Measurements from ENCODE around the gene TMEM132D.

The TMEM132D gene

GRCh38 chr12:129717438-129717837 is 186.4 kb downstream of the TMEM132D start:
- no peak for DNase-seq

- DNase-seq: no peak
These were observed 187.0 kb downstream of the TMEM132D start for GRCh38 chr12:129716825-129717224.

DNA sequence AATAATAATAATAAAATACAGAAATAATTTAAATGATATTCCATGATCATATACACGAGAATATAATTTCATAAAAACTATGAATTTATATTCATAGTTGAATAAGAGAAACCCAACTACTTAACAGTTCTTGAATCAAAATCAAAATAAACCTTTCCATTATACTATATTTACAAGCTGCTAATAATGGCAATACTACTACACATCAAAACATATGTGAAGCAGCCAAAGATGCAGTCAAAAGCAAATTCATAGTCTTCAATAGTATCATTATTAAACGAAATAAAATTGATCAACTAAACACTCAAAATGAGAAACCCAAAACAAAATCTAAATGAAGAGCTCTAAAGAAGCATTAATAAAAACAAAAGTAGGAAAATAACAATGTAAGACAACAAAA is 197.1 kb downstream of the TMEM132D start:
- no peak for DNase-seq

DNA sequence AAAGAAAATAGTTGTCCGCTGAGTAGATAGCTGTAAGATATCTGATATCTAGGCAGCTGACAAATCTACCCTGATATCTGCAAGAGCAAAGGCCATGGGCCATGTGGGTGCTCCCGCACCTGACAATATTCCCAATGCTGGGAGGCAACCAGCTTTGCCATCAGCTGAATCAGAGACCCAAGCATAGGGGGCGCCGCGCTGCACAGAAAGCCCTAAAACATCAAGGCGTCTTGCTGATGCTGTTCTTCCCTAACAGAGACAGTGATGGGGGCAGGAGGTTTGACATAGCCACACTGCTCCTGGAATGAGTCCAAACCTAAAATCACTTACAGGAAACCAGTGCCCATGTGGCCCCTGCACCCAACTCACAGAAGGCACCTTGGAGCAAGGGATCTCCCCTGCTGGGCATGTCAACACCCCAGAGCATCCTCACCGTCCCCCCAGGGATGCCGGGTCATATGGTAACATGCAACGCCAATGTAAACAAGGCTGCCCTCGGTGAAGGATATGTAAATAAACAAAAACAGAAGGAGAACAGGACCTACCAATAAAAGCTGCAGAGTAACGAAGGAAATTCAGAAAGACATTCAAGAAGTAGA is 199.5 kb downstream of the TMEM132D start:
- peak; percentile 19 for DNase-seq

- DNase-seq: no peak
These were observed 202.2 kb downstream of the TMEM132D start for GRCh38 chr12:129701631-129702101.

DNA sequence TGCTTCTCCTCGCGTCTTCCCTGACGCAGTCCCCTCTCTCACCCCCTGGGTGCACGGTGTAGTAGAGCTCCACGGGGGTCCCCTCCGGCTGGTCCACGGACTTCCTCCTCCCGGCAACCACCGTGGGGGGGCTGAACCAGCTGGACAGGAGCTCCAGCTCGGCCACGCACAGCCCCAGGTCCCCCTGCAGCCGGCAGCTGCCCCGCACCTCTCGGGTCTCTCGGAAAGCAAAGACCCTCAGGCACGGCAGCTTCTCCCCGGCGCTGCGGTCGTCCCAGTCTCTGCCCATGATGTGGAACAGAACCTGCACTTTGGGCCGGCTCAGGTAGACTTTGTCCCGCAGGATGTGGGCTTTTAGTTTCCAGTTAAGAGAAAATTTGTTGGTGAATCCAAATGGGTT is 203.8 kb downstream of the TMEM132D start:
- no peak for DNase-seq

DNA sequence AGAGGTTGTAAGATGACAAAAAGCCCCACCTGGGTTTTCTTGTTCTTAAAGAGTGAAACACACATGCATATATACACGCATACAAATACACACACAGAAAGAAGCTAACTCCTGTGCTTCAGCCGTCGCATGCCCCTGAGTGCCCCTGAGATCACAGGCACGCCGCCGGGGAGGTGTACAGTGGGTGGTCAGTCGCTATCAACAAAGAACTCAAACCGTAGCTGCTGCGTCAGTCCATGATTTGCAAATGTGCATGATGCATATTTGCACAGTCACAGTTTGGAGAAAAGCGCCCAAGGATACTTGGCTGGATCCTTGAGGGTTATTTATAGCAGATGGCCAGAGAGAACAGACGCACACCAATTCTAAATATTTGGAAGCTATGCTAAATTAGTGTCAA is 206.9 kb downstream of the TMEM132D start:
- peak; percentile 3 for DNase-seq

DNA sequence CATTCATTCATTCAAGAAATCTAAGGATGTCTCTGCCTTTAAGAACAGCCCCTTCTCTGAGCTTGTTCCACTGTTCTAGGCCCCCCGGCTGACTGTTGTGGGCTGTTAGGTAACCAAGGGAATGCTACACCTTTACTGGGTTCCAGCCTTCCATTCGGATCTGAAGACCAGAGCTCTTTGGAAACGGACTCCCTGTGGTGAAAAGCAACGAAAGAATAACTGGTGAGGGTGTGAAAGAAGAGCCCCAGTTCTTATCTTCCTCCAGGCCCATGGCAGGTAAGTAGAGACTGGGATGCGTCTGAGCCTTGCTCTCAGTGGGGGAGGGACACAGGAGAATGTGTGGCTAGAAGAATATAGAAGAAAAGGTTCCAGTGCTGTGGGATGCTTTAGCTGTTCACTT is 207.4 kb downstream of the TMEM132D start:
- no peak for DNase-seq

DNA sequence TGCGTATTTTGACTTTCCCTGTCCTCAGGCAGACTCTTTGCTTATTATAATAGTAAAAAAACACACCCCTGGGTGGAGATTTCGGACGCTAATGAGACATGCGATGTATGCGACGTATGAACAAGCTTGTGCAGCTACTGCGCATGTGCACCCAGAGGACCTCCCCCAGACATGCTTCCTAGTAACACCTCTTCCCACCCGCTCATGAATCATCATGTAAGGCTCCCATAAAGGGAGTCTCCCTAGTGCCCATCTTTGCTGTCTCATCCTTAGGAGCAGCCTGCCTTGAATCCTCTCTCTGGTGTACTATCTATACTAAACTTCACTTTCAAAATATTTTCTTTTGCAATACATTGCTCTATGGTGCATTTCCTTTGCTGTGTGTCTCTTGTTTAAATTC is 210.1 kb downstream of the TMEM132D start:
- no peak for DNase-seq

DNA sequence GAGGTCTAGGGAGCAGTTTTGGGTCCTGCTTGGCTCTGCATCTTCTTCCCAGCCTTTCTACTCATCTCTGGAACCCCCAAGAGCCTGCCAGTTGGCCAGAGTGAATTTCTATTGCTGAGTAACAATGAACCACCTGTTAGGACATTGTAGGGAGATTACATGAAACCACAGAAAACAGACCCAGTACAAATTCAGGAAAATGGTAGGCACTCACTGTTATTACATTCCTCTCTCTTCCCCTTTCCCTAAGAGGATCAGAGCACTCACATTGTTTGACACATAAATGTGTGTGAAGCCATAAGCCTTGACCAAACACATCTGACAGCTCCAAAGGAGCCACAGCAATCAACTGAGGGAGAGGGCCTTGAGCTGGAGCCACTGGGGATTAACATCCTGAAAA is 216.1 kb downstream of the TMEM132D start:
- no peak for DNase-seq

GRCh38 chr12:129681830-129682229 is 222.0 kb downstream of the TMEM132D start:
- DNase-seq: no peak

DNA sequence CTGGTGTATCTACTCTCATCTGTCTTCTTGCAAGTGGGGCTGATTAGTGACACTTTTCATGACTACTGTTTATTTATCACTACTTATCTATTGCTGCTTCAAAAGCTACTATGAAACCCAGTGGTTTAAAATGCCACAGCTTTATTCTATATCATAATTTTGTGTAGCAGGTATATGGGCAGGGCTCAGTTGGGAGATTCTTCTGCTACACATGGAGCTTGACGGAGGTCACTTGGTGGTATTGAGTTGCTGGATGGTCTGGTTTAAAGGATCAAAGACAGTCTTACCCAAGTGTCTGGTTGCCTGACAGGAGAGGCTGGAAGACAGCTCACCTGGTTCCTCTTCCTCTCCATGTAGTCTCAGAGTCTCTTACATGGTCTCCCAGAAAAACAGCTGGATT is 222.7 kb downstream of the TMEM132D start:
- DNase-seq: no peak

DNA sequence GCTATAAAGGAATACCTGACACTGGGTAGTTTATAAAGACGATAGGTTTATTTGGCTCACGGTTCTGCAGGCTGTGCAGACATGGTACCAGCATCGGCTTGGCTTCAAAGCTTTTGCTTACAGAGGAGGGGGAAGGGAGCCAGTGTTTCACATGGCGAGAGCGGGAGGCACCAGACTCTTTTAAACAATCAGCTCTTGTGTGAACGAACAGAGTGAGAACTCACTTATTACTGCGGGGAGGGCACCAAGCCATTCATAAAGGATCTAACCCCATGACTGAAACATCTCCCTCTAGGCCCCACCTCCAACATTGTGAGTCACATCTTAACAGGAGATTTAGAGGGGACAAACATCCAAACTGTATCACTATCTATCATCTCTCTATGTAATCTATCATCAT is 227.4 kb downstream of the TMEM132D start:
- DNase-seq: no peak

DNA sequence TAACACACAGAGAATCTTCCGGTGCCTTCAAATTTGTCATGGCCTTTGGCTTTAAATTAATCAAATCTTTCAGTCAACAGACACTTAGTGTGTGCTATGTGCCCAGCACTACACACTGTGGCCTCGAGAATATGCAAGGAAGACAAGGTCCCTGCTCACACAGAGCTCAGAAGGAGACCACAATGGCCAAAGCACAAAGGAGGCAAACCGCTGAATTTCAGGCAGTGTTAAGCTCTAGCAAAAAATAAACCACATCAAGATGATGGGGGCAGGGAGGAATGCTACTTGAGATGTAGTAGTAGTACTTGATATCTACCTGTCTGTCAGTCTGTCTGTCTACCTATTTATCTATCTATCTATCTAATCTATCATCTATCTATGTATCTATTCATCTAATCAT is 227.9 kb downstream of the TMEM132D start:
- DNase-seq: no peak

GRCh38 chr12:129675496-129675895 is 228.3 kb downstream of the TMEM132D start:
- no peak for DNase-seq

DNA sequence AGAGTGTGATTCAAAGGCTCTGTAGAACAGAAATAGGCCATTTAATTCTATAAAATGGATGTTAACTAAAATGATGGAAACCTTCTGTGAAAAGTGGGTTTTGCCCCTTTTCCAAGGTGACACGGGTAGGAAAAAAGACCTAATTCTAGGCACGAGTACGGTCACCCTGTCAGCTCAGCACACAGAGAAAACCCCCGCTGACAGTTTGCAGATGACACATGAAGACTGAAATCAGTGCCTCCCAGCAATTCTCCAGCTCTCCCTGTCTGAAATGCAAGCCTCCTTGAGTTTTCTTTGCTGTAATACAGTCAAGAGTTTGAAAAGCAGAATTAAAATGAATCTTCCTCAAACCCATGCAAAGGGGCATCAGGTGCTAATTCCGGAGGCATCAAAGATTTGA is 230.0 kb downstream of the TMEM132D start:
- DNase-seq: no peak

- no peak for DNase-seq
These were observed 231.7 kb downstream of the TMEM132D start for GRCh38 chr12:129672110-129672509.

DNA sequence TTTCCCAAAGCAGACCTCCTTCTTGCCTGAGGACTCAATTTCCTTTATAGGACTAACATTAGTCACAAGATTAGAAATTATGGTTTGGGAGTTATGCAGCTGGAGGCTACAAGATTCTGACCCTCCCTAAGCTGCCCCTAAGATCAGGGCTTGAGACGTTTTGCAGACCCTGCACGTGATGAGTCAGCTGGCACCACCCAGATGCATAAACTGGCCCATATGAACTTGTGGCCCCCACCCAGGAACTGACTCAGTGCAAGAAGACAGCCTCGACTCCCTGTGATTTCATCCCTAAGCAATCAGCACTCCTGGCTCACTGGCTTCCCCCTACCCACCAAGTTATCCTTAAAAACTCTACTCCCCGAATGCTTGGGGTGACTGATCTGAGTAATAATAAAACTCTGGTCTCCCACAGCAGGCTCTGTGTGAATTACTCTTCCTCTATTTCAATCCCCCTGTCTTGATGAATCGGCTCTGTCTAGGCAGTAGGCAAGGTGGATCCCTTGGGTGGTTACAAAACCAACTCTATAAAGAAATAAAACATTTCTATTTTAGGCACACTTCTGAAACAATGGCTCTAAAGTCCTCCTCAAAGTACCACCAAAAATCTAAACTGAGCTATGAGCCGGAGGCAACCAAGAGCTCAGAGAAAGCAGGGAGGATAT is 233.4 kb downstream of the TMEM132D start:
- no peak for DNase-seq

- DNase-seq: no peak
These were observed 238.4 kb downstream of the TMEM132D start for GRCh38 chr12:129665414-129665813.

GRCh38 chr12:129662234-129662633 is 241.6 kb downstream of the TMEM132D start:
- DNase-seq: no peak

GRCh38 chr12:129660946-129661345 is 242.9 kb downstream of the TMEM132D start:
- DNase-seq: no peak

DNA sequence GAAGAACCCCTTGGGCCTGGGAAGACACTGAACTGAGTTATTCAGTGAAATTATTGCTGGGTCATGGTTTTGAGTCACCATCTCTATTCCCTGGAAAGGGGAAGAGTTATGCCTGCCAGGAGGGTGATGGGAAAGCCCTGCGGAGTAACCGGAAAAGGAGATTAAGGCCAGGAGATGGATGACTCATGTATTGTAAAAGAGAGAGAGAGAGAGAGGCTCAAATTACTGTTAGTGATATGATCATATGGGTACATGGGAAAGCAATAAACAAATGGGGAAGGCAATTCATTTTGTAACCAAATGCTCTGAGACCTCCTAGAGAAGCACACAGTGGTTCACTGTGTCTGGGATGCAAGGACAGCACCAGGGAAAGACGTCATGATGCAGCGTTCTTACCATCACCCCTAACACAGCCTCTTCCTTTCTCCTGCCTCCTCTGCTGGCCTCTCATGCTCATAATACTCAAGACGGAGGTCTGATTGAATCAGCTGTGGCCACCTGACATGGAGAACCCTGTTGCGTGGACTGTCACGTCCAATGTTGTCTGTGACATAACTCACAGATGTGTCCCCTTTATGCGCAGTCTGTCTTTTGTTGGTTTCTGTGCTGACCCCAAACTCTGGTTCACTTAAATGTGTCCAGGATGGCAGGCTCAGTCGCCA is 243.7 kb downstream of the TMEM132D start:
- no peak for DNase-seq

DNA sequence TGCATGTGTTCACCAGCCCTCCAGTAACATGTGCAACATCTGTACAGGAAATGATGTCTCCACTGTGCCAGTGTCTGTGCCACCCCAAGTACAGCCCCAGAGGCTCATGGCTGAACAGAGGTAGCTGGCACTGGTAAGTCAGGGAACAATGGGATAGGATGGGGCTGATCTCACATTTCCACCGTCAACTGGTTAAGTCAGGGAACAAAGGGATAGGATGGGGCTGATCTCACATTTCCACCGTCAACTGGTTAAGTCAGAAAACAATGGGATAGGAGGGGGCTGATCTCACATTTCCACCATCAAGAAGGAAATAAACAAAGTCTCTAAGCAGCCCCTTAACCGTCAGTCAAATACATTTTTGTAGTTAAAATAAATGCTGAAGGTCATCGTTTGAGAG is 246.6 kb downstream of the TMEM132D start:
- DNase-seq: no peak

DNA sequence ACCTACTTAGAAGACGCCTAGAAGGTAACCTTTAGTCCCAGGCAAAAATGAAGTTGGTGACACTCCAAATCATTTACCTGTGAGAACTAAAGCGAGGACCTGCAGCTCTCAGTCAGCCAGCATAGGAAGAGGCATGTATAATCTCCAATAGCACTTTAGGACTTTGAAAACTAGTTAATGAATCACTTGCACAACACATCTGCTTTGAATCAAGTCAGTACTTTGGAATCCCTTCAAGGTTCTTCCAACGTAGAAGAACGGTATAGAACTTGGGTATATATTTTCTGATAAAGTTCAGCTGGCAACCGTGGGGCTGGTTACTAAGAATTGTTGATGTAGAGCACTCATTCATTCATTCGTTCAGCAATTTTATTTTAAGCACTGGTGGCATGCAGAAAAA is 251.9 kb downstream of the TMEM132D start:
- no peak for DNase-seq

Measured in NCI-H146 (cell line).